Ishikawa (cell line): ENCODE data around the gene BCR.

Experiments
- CEBPB ChIP-seq: IDR thresholded peaks from 2 replicates; pipeline ENCODE4 v1.6.1; 2012
- CREB1 ChIP-seq: IDR thresholded peaks from 2 replicates; pipeline ENCODE4 v1.6.1; 2012; ENCODE audit warnings: low read depth
- EGR1 ChIP-seq: IDR thresholded peaks from 2 replicates; pipeline ENCODE4 v1.6.1; 2012
- EP300 ChIP-seq: IDR thresholded peaks from 2 replicates; pipeline ENCODE4 v1.6.1; 2012; ENCODE audit warnings: borderline replicate concordance
- FOXM1 ChIP-seq: IDR thresholded peaks from 2 replicates; pipeline ENCODE4 v1.6.1; 2012; ENCODE audit warnings: low read depth, borderline replicate concordance
- MAX ChIP-seq: IDR thresholded peaks from 2 replicates; pipeline ENCODE4 v1.6.1; 2012
- NFIC ChIP-seq: IDR thresholded peaks from 2 replicates; pipeline ENCODE4 v1.6.1; 2012
- RAD21 ChIP-seq: IDR thresholded peaks from 2 replicates; pipeline ENCODE4 v1.6.1; 2012; ENCODE audit warnings: low read depth
- REST ChIP-seq: IDR thresholded peaks from 2 replicates; pipeline ENCODE4 v1.6.1; 2012; ENCODE audit warnings: low read depth, mild to moderate bottlenecking
- TAF1 ChIP-seq: IDR thresholded peaks from 2 replicates; pipeline ENCODE4 v1.6.1; 2012; ENCODE audit warnings: low read depth, mild to moderate bottlenecking
- TCF12 ChIP-seq: IDR thresholded peaks from 2 replicates; pipeline ENCODE4 v1.6.1; 2012; ENCODE audit warnings: low read depth
- TEAD4 ChIP-seq: IDR thresholded peaks from 2 replicates; pipeline ENCODE4 v1.6.1; 2012
- USF1 ChIP-seq: IDR thresholded peaks from 2 replicates; pipeline ENCODE4 v1.6.1; 2012
- YY1 ChIP-seq: IDR thresholded peaks from 2 replicates; pipeline ENCODE4 v1.6.1; 2012; ENCODE audit warnings: low read depth
- ZBTB7A ChIP-seq: IDR thresholded peaks from 2 replicates; pipeline ENCODE4 v1.6.1; 2012; ENCODE audit warnings: low read depth

Gene BCR

GRCh38 chr22:23259916-23260644 is 79.8 kb downstream of the BCR start:
- peak; percentile 29; the same call in 1 of the 2 replicates for TF ChIP-seq RAD21
- TF ChIP-seq CREB1 = no peak

GRCh38 chr22:23260645-23261581 is 80.6 kb downstream of the BCR start:
- TF ChIP-seq REST (no peak), NFIC (no peak), TCF12 (no peak), FOXM1 (no peak), CEBPB (no peak), RAD21 (no peak)

- no peak for TF ChIP-seq TCF12
- no peak for TF ChIP-seq ZBTB7A
- TF ChIP-seq MAX = no peak
- no peak for TF ChIP-seq REST
- TF ChIP-seq EP300 = no peak
- TF ChIP-seq TEAD4 = no peak
- TF ChIP-seq TAF1 = no peak
- TF ChIP-seq NFIC = no peak
- TF ChIP-seq CREB1 = no peak
- no peak for TF ChIP-seq RAD21
- TF ChIP-seq USF1 = no peak
- TF ChIP-seq CEBPB = no peak
Measured at GRCh38 chr22:23261900-23262450, 81.7 kb downstream of the BCR start.

- TF ChIP-seq YY1 (no peak), MAX (no peak), ZBTB7A (no peak), REST (no peak), TCF12 (no peak), NFIC (no peak), RAD21 (no peak), CREB1 (no peak), EGR1 (no peak), EP300 (no peak), CEBPB (no peak), TEAD4 (no peak)
Measured at GRCh38 chr22:23262518-23263332, 82.4 kb downstream of the BCR start.
